Purkinje cell (primary cell): ENCODE results near the gene KLHL41. TPM values are rescaled to one million over a fixed set of nuclear protein-coding genes. Genes with fewer than 3 reads are reported as not detected.

Source experiments
- polyA plus RNA-seq: library from polyadenylated mRNA; unstranded; fragments of >200 nt; fragmentation: Nextera tagmentation; gene quantifications from 2 replicates; pipeline ENCODE4 v1.2.1, GENCODE V29; 2014

KLHL41 gene
- 0.36 and 2.1 TPM in 2 replicates for polyA plus RNA-seq

GRCh38 chr2:169509298-169509885 lies at the start of gene KLHL41:
Gene KLHL41 (plus strand): TSS chr2:169509702. CDS start chr2:169509779, 77 bp downstream.

DNA sequence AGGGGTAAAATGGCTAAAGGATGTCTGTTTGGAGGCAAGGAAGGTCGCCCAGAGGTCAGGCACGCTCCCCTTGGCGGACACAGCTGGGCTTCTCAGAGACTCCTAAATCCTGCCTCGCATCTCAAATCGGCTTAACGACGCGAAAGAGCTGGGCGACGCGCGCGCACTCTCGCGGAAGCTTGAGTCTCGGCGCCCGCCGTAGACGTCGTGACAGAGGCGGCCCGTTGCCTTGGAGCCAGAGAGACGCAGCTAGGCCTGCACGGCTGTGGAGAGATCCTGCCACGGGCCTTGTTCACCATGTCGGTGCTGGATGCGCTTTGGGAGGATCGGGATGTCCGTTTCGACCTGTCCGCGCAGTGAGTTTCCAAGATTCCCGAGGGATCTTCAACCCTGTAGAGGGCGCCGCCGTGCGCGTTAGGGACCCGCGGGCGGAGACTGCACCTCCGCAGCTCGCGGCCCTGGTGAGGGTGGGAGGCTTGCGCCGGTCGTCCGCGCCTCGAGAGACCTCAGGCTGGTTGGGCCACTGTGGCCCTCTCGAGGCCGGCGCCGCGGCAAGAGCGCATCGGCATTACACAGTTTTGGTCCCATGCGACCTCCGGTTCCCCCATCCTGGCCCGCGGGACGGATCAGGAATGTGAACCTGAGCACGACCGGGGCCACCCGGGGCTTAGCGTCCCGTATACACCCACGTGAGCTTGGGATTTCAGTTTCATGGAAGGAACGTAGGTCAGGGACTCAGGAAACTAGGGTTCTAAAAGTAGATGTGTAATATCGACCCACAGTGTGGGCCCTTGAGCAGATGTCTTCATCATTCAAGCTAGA lies 30.0 kb upstream of the KLHL41 start, which contains the start of gene BBS5:
BBS5 (plus strand) TSS at position 238 of the 822 bp plus-strand sequence; CDS start at position 298, 60 bp downstream.

GRCh38 chr2:169573160-169573973 lies 63.9 kb downstream of the KLHL41 start, which contains the start of gene FASTKD1:
Gene FASTKD1 (minus strand): TSS chr2:169573865. CDS start chr2:169572029, 1,836 bp downstream.

Other genes with a start within 250 kb of the KLHL41 start
- gene LRP2, start 147.2 kb upstream of the KLHL41 start, polyA plus RNA-seq: 0.03 TPM in 2 replicates
- gene BBS5, start 30.2 kb upstream of the KLHL41 start, polyA plus RNA-seq: 14.8 and 23.0 TPM in 2 replicates
- 25.0 and 51.9 TPM in 2 replicates for gene FASTKD1, start 64.2 kb downstream of the KLHL41 start, polyA plus RNA-seq
- 173 and 191 TPM in 2 replicates for gene PPIG, start 74.6 kb downstream of the KLHL41 start, polyA plus RNA-seq
- gene CFAP210, start 184.7 kb downstream of the KLHL41 start, polyA plus RNA-seq: 5.2 and 5.5 TPM in 2 replicates
- 6.2 and 8.4 TPM in 2 replicates for gene PHOSPHO2, start 184.8 kb downstream of the KLHL41 start, polyA plus RNA-seq
- gene KLHL23, start 224.1 kb downstream of the KLHL41 start, polyA plus RNA-seq: 5.2 and 9.9 TPM in 2 replicates